HEK293T (cell line): ENCODE results near the gene SNRPA1.

Experiments used
- ARNT ChIP-seq: fragments of 450-650 bp; IDR thresholded peaks from 2 replicates; pipeline ENCODE4 v1.6.1; 2017; ENCODE audit warnings: mild to moderate bottlenecking
- BHLHE40 ChIP-seq: fragments of 450-650 bp; IDR thresholded peaks from 2 replicates; pipeline ENCODE4 v1.6.1; 2016; ENCODE audit warnings: mild to moderate bottlenecking, moderate library complexity, borderline replicate concordance
- CTBP1 ChIP-seq: fragments of 450-650 bp; IDR thresholded peaks from 2 replicates; pipeline ENCODE4 v1.6.1; 2016; ENCODE audit warnings: borderline replicate concordance
- FOXA1 ChIP-seq: fragments of 450-650 bp; IDR thresholded peaks from 2 replicates; pipeline ENCODE4 v1.6.1; 2016; ENCODE audit warnings: mild to moderate bottlenecking
- FOXM1 ChIP-seq: fragments of 450-650 bp; IDR thresholded peaks from 2 replicates; pipeline ENCODE4 v1.6.1; 2017; ENCODE audit warnings: mild to moderate bottlenecking, borderline replicate concordance
- PKNOX1 ChIP-seq: fragments of 450-650 bp; IDR thresholded peaks from 2 replicates; pipeline ENCODE4 v1.6.1; 2016
- TARDBP ChIP-seq: fragments of 450-650 bp; IDR thresholded peaks from 2 replicates; pipeline ENCODE4 v1.6.1; 2016

- TF ChIP-seq BHLHE40, result no peak
- TF ChIP-seq FOXM1, result no peak
- TF ChIP-seq FOXA1, result no peak
- TF ChIP-seq TARDBP, result no peak
- TF ChIP-seq PKNOX1, result no peak
- no peak for TF ChIP-seq ARNT
- no peak for TF ChIP-seq CTBP1
These were observed 28.3 kb downstream of the SNRPA1 start for GRCh38 chr15:101266787-101267186.
